ENCODE data around the gene SLC17A7. TPM values are rescaled to one million over a fixed set of nuclear protein-coding genes. Genes with fewer than 3 reads are reported as not detected.
A peak's percentile ranks its signal among the peaks of the same experiment; 100 is the strongest.

Gene SLC17A7
- total and polyA plus RNA-seq, 9 of the 15 experiments (the other 6 are each of a cell fraction or from before 2014, with no cell fraction given): 1.1 to 15.7 (median 2.4) TPM

DNA sequence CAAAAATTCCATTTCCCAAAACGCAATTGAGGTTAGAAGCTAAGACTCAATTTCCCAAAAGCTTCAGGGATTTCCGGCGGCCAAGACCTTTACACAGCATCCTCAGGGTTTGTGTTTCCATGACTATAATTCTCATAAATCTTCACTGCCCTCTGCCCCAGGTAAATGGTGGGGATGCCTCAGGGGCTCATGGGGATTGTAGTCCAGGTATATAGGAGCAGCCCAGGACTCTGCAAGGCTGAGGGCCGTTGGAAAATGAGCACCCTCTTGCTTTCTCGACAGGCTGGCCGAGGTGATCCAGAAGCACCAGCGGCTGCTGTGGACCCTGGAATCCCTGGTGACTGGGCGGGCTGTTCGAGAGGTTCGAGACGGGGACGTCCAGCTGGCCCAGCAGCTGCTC, 18.1 kb upstream of the SLC17A7 start (continued):
- TF ChIP-seq CUX1 (CRISPR knock-in tag; IDR thresholded peaks at IDR 0.05) (no peak), USF2 (CRISPR knock-in tag; IDR thresholded peaks at IDR 0.05) (no peak)

- H3K36me3 ChIP-seq (ENCODE audit: control insufficient read depth, insufficient read depth, low read length): peaks cover 43% of the 10 kb centered on the region; the same call in 2 of the 3 replicates
- no peak overlapping the region for H2AFZ ChIP-seq (ENCODE audit: low read depth, low read length)
- in situ Hi-C loops (cut with MboI): no loop called here
- POLR2A ChIA-PET: interaction anchor here (0.9 kb wide), 1 partner anchor 10 kb away, joined by 3 read pairs; no protein-coding TSS in a partner anchor
- BruUV-seq (replicated peaks): no TSS peak
- DNase-seq (ENCODE audit: extremely low read depth in 1 of 4, low spot score in 3 of 4): no peak
- H3K4me1 ChIP-seq (replicated peaks in 1 of 2; ENCODE audit: control insufficient read depth in 2 of 2, insufficient read depth in 2 of 2, low read length in 2 of 2): peaks cover 0 to 24% of the 10 kb centered on the region in 2 experiments; a peak in 4 of 5 replicates
- no peaks in the 10 kb centered on the region for H3K9me1 ChIP-seq (ENCODE audit: control insufficient read depth, insufficient read depth, low read length)
- H3K27ac ChIP-seq (ENCODE audit: extremely low read depth, low read depth, low read length): no peak overlapping the region; the same call in 2 of the 3 replicates
- H3K4me2 ChIP-seq (ENCODE audit: insufficient read depth, low read length): no peak overlapping the region
- no peaks in the 10 kb centered on the region for H4K20me1 ChIP-seq (replicated peaks; ENCODE audit: control insufficient read depth, insufficient read depth, low read length)
- ATAC-seq: no peak
- 98% methylated on average over 5 of the region's 5 CpGs for WGBS (ENCODE audit: insufficient coverage, low coverage, missing lambda C conversion rate)
- peaks cover 29% of the 10 kb centered on the region for H3K79me2 ChIP-seq (ENCODE audit: control insufficient read depth, insufficient read depth, low read length)
- H3K4me3 ChIP-seq: no peak overlapping the region
- intact Hi-C loops (cut with micrococcal nuclease): no loop called here
- CTCF ChIA-PET (ENCODE audit: low intra/inter-chr PET ratio): no interaction called here
- peak overlapping the region in 1 of 2 experiments; percentile 31; a peak in 1 of 4 replicates for H3K9ac ChIP-seq (ENCODE audit: insufficient read depth in 1 of 2, low read depth in 2 of 2, low read length in 2 of 2)
- H3K27me3 ChIP-seq (ENCODE audit: control insufficient read depth in 2 of 2, insufficient read depth in 2 of 2, low read length in 2 of 2): no peaks in the 10 kb centered on the region
- H3K9me3 ChIP-seq (replicated peaks; ENCODE audit: control insufficient read depth, insufficient read depth, low read depth, low read length): no peaks in the 10 kb centered on the region
- FAIRE-seq: no peak
- TF ChIP-seq RFX5 (IDR thresholded peaks at IDR 0.05; ENCODE audit: low read depth, low read length) (no peak), RCOR1 (IDR thresholded peaks at IDR 0.05; ENCODE audit: borderline replicate concordance in 1 of 2, low read depth in 2 of 2, low read length in 2 of 2) (no peak), KDM4B (IDR thresholded peaks at IDR 0.05; ENCODE audit: borderline replicate concordance in 2 of 2, low read depth in 1 of 2) (no peak), ZNF449 (CRISPR knock-in tag; IDR thresholded peaks at IDR 0.05) (no peak), ZNF12 (CRISPR knock-in tag; IDR thresholded peaks at IDR 0.05) (no peak), ZNF23 (CRISPR knock-in tag; IDR thresholded peaks at IDR 0.05) (no peak), TBL1XR1 (IDR thresholded peaks at IDR 0.05; ENCODE audit: low read length in 2 of 2) (no peak), ZNF76 (CRISPR knock-in tag; IDR thresholded peaks at IDR 0.05; ENCODE audit: borderline replicate concordance) (no peak), SAFB (IDR thresholded peaks at IDR 0.05; ENCODE audit: borderline replicate concordance, low read depth, low read length) (no peak), ZNF263 (CRISPR knock-in tag; IDR thresholded peaks at IDR 0.05; ENCODE audit: borderline replicate concordance) (no peak), SIN3A (IDR thresholded peaks at IDR 0.05; ENCODE audit: borderline replicate concordance in 2 of 2, control insufficient read depth in 1 of 2, low read depth in 2 of 2, low read length in 2 of 2) (no peak)
These were observed 17.2 kb upstream of the SLC17A7 start for GRCh38 chr19:49458567-49458903.
